Mesothelial cell of epicardium (in vitro differentiated cells): ENCODE data around the gene UCN. TPM values are rescaled to one million over a fixed set of nuclear protein-coding genes. Genes with fewer than 3 reads are reported as not detected.
A peak's percentile ranks its signal among the peaks of the same experiment; 100 is the strongest.
"Not testable (repeated sequence)": the region's sequence is repeated elsewhere in the genome, so short reads cannot be mapped to it uniquely, and the experiment has no call there.

Source experiments
- DNase-seq, 2 experiments: peaks; one replicate each; pipeline ENCODE4 v3.0.0; 2021; ENCODE audit warnings: low spot score in 2 of 2; ENCODE audit not compliant: unreplicated experiment in 2 of 2
- H3K27ac Mint-ChIP-seq: 2 replicates; pipeline ENCODE4 v1.8.0; 2021; ENCODE audit warnings: mixed read lengths
- H3K27me3 Mint-ChIP-seq: 2 replicates; pipeline ENCODE4 v1.8.0; 2021; ENCODE audit warnings: low read depth, mixed read lengths
- H3K36me3 Mint-ChIP-seq: 2 replicates; pipeline ENCODE4 v1.8.0; 2021; ENCODE audit warnings: mixed read lengths
- H3K4me1 Mint-ChIP-seq: 2 replicates; pipeline ENCODE4 v1.8.0; 2021; ENCODE audit warnings: mixed read lengths
- H3K4me3 Mint-ChIP-seq: 2 replicates; pipeline ENCODE4 v1.8.0; 2021; ENCODE audit warnings: mild to moderate bottlenecking, moderate library complexity, mixed read lengths
- H3K9me3 Mint-ChIP-seq: 2 replicates; pipeline ENCODE4 v1.8.0; 2021; ENCODE audit warnings: mixed read lengths
- total RNA-seq: library from RNA; stranded (reverse); gene quantifications from 3 replicates; pipeline ENCODE4 v1.2.1, GENCODE V29; 2021
- TF ChIP-seq, protein P1 (sequence below): fragments of 200-600 bp; sonication (generic); IDR thresholded peaks from one replicate; pipeline ENCODE4 v1.5.0; 2021; ENCODE audit warnings: antibody characterized with exemption; ENCODE audit not compliant: unreplicated experiment

UCN gene, protein sequence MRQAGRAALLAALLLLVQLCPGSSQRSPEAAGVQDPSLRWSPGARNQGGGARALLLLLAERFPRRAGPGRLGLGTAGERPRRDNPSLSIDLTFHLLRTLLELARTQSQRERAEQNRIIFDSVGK
- 3.1 to 5.1 TPM (median 4.4 TPM) in 3 replicates for total RNA-seq

DNA sequence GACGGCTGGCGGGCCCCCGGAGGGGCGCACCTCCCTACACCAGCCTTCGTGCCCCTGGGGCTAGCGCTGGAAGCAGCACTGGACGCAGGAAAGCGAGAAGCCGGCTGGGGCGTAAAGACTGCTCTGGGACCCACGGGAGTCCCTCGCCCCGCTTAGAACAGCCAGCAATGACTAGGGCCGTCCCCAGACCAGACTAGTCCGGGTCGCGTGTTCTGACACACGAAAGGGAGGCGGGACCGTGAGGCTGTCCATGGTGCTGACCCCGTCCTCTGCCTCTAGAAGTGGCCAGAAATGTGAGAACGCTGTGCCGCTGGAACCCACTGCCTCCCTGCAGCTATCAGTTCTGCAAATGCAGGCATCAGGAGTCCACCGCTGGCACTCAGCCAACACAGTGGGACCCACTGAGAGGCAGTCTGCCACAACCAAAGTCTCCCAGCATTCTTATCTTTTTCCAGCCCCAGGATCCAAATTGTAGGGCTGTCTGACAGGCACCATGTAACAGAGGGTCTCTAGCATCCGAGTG, at the start of gene UCN:
UCN (minus strand) TSS at position 87 of the 523 bp plus-strand sequence. CDS start 550 bp downstream, outside the sequence.
- H3K9me3 Mint-ChIP-seq: no peaks in the 10 kb centered on the region
- no peaks in the 10 kb centered on the region for H3K4me1 Mint-ChIP-seq
- H3K36me3 Mint-ChIP-seq: peaks cover 20% of the 10 kb centered on the region
- no peak within 1 kb of the TSS for H3K27ac Mint-ChIP-seq
- TF ChIP-seq, protein P1, sequence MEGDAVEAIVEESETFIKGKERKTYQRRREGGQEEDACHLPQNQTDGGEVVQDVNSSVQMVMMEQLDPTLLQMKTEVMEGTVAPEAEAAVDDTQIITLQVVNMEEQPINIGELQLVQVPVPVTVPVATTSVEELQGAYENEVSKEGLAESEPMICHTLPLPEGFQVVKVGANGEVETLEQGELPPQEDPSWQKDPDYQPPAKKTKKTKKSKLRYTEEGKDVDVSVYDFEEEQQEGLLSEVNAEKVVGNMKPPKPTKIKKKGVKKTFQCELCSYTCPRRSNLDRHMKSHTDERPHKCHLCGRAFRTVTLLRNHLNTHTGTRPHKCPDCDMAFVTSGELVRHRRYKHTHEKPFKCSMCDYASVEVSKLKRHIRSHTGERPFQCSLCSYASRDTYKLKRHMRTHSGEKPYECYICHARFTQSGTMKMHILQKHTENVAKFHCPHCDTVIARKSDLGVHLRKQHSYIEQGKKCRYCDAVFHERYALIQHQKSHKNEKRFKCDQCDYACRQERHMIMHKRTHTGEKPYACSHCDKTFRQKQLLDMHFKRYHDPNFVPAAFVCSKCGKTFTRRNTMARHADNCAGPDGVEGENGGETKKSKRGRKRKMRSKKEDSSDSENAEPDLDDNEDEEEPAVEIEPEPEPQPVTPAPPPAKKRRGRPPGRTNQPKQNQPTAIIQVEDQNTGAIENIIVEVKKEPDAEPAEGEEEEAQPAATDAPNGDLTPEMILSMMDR: no peak
- peak; percentile 49 to 57 for DNase-seq
- H3K27me3 Mint-ChIP-seq: peaks cover 47% of the 10 kb centered on the region
- H3K4me3 Mint-ChIP-seq: no peak within 1 kb of the TSS

DNA sequence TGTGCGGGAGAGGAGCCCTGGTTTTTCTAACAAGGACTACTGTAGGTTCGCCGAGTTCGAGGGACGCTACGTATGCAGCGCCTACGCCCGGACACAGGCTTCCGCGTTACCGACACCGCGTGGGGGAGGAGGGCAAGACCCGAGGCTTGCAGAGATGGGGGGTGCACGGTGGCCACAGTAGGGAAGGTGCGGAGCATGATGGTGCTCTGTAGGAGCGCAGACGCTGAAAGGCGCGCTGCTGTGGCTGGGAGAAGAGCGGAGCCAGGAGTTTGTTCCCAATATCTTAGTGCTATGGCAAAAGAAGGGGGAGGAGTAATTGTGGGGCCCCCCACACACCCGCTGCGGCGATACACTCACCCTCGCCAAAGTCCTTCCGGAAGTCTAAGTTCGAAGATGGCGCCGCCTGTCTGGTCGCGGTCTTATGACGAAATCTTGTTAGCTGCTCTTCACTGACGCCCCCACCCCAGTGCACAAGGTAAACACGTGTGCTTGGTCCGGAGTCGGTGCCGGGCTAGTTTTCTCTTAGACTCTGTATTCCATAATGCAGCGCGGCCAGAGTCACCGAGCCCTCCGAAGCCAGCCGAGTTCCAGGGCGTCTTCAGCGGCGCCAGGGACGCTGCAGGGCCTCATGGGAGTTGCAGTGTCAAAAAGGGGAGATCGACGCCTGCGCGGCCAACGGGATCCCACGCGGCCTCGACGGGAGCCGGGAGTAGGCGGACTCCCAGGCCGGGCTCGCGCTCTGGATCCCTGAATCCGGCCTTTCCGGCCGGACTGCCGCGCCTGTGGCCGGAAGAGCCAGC, 48.3 kb upstream of the UCN start, which contains the start of gene GTF3C2:
GTF3C2 (minus strand) TSS at position 383 of the 800 bp plus-strand sequence. CDS start 13,210 bp downstream, outside the sequence.
- Mint-ChIP-seq H3K27me3 (no peaks in the 10 kb centered on the region), H3K4me1 (peaks cover 25% of the 10 kb centered on the region), H3K4me3 (peak within 1 kb of the TSS; percentile 90), H3K36me3 (peaks cover 9% of the 10 kb centered on the region), H3K9me3 (no peaks in the 10 kb centered on the region), H3K27ac (peak within 1 kb of the TSS; percentile 99)
- TF ChIP-seq, protein P1: no peak
- DNase-seq: peak; percentile 91 to 93

DNA sequence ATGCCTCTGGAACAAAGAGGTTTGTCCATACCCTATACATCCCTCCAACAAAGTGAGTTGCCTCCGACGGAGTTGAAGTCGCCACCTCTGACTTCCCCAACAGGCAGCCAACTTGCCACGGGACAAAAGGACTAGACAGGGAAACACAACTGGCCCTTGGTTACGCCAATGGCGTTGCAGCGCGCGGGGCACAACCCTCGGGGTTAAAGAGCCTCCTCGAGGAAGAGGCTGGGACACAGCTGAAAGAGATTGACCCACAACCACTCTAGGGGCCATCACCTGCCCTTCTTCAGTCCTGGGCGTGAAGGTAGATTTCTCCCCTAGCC, 47.8 kb upstream of the UCN start:
- peak overlapping the region; percentile 90 for H3K4me3 Mint-ChIP-seq
- no peaks in the 10 kb centered on the region for H3K27me3 Mint-ChIP-seq
- peaks cover 9% of the 10 kb centered on the region for H3K36me3 Mint-ChIP-seq
- peak overlapping the region; percentile 99 for H3K27ac Mint-ChIP-seq
- H3K9me3 Mint-ChIP-seq: no peaks in the 10 kb centered on the region
- peaks cover 25% of the 10 kb centered on the region for H3K4me1 Mint-ChIP-seq
- TF ChIP-seq, protein P1: no peak
- peak in 1 of 2 experiments; percentile 41 for DNase-seq

DNA sequence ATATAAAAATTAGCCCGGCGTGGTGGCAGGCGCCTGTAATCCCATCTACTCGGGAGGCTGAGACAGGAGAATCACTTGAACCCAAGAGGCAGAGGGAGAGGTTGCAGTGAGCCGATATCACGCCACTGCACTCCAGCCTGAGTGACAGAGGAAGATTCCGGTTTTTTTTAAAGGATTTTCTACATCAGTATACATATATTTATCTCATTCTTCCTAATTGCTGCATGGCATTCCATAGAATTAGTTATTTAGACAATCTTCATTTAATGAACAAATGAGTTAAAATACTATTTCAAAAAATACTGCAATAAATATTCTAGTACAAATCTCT, 46.3 kb upstream of the UCN start:
- Mint-ChIP-seq H3K4me1 (peaks cover 25% of the 10 kb centered on the region), H3K9me3 (no peaks in the 10 kb centered on the region), H3K4me3 (peak overlapping the region; percentile 90), H3K27ac (no peak overlapping the region), H3K36me3 (peaks cover 11% of the 10 kb centered on the region), H3K27me3 (no peaks in the 10 kb centered on the region)
- no peak for DNase-seq
- TF ChIP-seq, protein P1: no peak

DNA sequence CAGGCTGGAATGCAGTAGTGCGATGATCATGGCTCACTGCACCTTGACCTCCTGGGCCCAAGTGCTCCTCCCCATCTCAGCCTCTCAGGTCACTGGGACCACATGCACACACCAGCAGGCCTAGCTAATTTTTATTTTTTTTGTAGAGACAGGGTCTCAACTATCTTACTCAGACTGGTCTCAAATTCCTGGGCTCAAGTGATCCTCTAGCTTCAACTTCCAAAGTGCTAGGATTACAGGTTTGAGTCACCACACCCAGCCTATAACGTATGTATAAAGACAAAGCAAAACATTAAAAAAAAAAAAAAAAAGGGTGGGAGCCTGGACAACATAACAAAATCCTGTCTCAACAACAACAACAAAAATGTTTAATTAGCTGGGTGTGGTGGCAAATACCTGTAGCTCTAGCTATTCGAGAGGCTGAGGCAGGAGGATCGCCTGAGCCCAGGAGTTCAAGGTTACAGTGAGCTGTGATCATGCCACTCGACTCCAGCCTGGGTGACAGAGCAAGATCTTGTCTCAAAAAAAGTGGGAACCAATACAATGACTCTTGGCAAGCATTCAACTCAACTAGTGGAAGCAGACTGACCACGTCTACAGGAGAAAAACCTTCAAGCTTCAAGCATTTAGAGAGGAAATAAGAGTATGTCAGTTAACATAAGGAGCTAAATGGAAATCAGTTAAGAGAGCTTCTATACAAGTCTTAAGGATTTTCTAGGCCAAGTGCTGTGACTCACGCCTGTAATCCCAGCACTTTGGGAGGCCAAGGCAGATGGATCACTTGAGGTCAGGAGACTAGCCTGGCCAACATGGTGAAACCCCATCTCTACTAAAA, 45.7 kb upstream of the UCN start:
- H3K4me1 Mint-ChIP-seq: peaks cover 25% of the 10 kb centered on the region
- no peaks in the 10 kb centered on the region for H3K9me3 Mint-ChIP-seq
- peak overlapping the region; percentile 41 for H3K4me3 Mint-ChIP-seq
- no peak overlapping the region for H3K27ac Mint-ChIP-seq
- no peak for DNase-seq
- TF ChIP-seq, protein P1: no peak
- no peaks in the 10 kb centered on the region for H3K27me3 Mint-ChIP-seq
- peaks cover 13% of the 10 kb centered on the region for H3K36me3 Mint-ChIP-seq

DNA sequence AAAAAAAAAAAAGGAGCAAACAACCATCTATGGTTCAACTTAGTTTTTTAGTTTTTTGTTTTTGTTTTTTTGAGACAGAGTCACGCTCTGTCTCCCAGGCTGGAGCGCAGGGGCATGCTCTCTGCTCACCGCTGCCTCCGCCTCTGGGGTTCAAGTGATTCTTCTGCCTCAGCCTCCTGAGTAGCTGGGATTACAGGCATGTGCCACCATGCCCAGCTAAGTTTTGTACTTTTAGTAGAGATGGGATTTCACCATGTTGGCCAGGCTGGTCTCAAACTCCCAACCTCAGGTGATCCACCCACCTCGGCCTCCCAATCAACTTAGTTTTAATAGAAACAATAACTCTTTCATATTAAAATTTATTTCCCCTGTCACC, 45.1 kb upstream of the UCN start:
- peaks cover 22% of the 10 kb centered on the region for H3K4me1 Mint-ChIP-seq
- H3K27me3 Mint-ChIP-seq, H3K36me3 Mint-ChIP-seq, H3K4me3 Mint-ChIP-seq, H3K27ac Mint-ChIP-seq, H3K9me3 Mint-ChIP-seq, DNase-seq: not testable (repeated sequence)
